Activated naive CD8-positive, alpha-beta T cell treated with anti-CD3 and anti-CD28 coated beads for 36 hours (primary cell): ENCODE results near the gene PRRX2. TPM values are rescaled to one million over a fixed set of nuclear protein-coding genes. Genes with fewer than 3 reads are reported as not detected.
"Not testable (repeated sequence)": the region's sequence is repeated elsewhere in the genome, so short reads cannot be mapped to it uniquely, and the experiment has no call there.

ENCODE experiments used
- DNase-seq: peaks from one replicate; pipeline ENCODE4 v3.0.0; 2021
- H3K27ac Mint-ChIP-seq: one replicate; pipeline ENCODE4 v1.8.0; 2022; ENCODE audit warnings: mild to moderate bottlenecking, moderate library complexity, mixed read lengths
- H3K27me3 Mint-ChIP-seq: one replicate; pipeline ENCODE4 v1.8.0; 2022; ENCODE audit warnings: mild to moderate bottlenecking, mixed read lengths
- H3K36me3 Mint-ChIP-seq: one replicate; pipeline ENCODE4 v1.8.0; 2021; ENCODE audit warnings: mild to moderate bottlenecking, mixed read lengths
- H3K4me1 Mint-ChIP-seq: one replicate; pipeline ENCODE4 v1.8.0; 2021; ENCODE audit warnings: mixed read lengths
- H3K4me3 Mint-ChIP-seq: one replicate; pipeline ENCODE4 v1.8.0; 2022; ENCODE audit warnings: mild to moderate bottlenecking, moderate library complexity, mixed read lengths
- H3K9me3 Mint-ChIP-seq: one replicate; pipeline ENCODE4 v1.8.0; 2022; ENCODE audit warnings: mixed read lengths
- total RNA-seq, 2 experiments: library from RNA; stranded (reverse); gene quantifications; one replicate each; pipeline ENCODE4 v1.2.3, GENCODE V29; 2021

The PRRX2 gene
- total RNA-seq, 2 experiments from 2014 or later, result 0.66 to 0.76 TPM

- H3K9me3 Mint-ChIP-seq, result no peaks in the 10 kb centered on the region
- no peak overlapping the region for H3K4me3 Mint-ChIP-seq
- peaks cover 13% of the 10 kb centered on the region for H3K4me1 Mint-ChIP-seq
- H3K27me3 Mint-ChIP-seq, result peaks cover 13% of the 10 kb centered on the region
- H3K36me3 Mint-ChIP-seq, result no peaks in the 10 kb centered on the region
- H3K27ac Mint-ChIP-seq, result no peak overlapping the region
- DNase-seq, result no peak
Measured at GRCh38 chr9:129751841-129752801, 86.7 kb downstream of the PRRX2 start.

GRCh38 chr9:129752900-129753729 lies 87.7 kb downstream of the PRRX2 start, which contains the start of gene PTGES:
TSS of gene PTGES (minus strand) at chr9:129753042. CDS start at chr9:129753012, 30 bp downstream.
- Mint-ChIP-seq H3K4me3 (peak within 1 kb of the TSS; percentile 14), H3K27me3 (peaks cover 13% of the 10 kb centered on the region), H3K36me3 (no peaks in the 10 kb centered on the region), H3K9me3 (no peaks in the 10 kb centered on the region), H3K27ac (no peak within 1 kb of the TSS), H3K4me1 (peaks cover 20% of the 10 kb centered on the region)
- DNase-seq, result peak; percentile 76

- Mint-ChIP-seq H3K4me1 (peaks cover 18% of the 10 kb centered on the region), H3K27ac (no peak overlapping the region), H3K9me3 (no peaks in the 10 kb centered on the region), H3K27me3 (peaks cover 16% of the 10 kb centered on the region), H3K36me3 (no peaks in the 10 kb centered on the region), H3K4me3 (no peak overlapping the region)
- no peak for DNase-seq
Measured at GRCh38 chr9:129755151-129755550, 89.7 kb downstream of the PRRX2 start.

DNA sequence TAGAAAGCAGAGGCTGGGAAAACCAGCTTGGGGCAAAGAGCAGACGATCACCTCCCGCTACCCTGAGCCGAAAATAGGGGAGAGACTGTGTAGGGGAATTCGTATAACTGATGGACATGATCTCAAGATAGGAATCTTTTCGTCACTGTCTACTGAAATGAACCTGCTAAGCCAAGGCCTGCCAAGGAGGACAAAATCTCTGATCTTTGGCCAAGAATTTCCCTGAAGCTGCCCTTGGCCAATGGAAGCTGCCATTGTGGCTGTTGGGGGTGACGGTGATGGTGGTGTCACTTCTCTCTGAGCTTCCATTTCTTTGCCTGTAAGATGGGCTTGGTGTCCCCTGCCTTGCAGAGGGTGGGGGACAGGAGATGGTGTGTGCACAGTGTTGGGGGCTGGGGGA lies 90.7 kb downstream of the PRRX2 start:
- Mint-ChIP-seq H3K4me3 (no peak overlapping the region), H3K4me1 (peaks cover 18% of the 10 kb centered on the region), H3K27ac (no peak overlapping the region), H3K36me3 (no peaks in the 10 kb centered on the region), H3K27me3 (peaks cover 16% of the 10 kb centered on the region), H3K9me3 (no peaks in the 10 kb centered on the region)
- DNase-seq, result no peak

DNA sequence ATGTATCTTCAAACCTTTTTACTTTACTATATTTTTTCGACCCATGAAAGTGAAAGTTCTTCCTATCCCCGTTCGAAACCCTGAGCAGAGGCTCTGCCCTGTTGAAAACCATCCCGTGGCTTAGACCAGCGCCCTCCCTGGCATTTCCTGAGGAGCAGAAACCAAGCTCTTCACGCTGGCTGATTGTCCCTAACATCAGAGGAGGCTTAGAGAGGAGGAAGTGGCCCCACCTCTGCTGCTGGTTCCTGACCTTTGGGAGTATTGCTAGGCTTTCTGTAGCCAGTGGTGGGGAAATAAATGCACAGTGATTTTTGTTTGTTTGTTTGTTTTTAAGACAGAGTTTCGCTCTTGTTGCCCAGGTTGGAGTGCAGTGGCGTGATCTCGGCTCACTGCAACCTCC lies 91.6 kb downstream of the PRRX2 start:
- H3K4me1 Mint-ChIP-seq, result peaks cover 18% of the 10 kb centered on the region
- H3K36me3 Mint-ChIP-seq, result no peaks in the 10 kb centered on the region
- no peaks in the 10 kb centered on the region for H3K9me3 Mint-ChIP-seq
- DNase-seq, result no peak
- H3K27me3 Mint-ChIP-seq, result peaks cover 16% of the 10 kb centered on the region
- no peak overlapping the region for H3K27ac Mint-ChIP-seq
- no peak overlapping the region for H3K4me3 Mint-ChIP-seq

GRCh38 chr9:129759319-129759718 lies 93.9 kb downstream of the PRRX2 start:
- H3K4me1 Mint-ChIP-seq, result peaks cover 9% of the 10 kb centered on the region
- no peaks in the 10 kb centered on the region for H3K36me3 Mint-ChIP-seq
- H3K9me3 Mint-ChIP-seq, result no peaks in the 10 kb centered on the region
- peaks cover 3% of the 10 kb centered on the region for H3K27me3 Mint-ChIP-seq
- no peak overlapping the region for H3K4me3 Mint-ChIP-seq
- DNase-seq, result no peak
- H3K27ac Mint-ChIP-seq, result no peak overlapping the region

DNA sequence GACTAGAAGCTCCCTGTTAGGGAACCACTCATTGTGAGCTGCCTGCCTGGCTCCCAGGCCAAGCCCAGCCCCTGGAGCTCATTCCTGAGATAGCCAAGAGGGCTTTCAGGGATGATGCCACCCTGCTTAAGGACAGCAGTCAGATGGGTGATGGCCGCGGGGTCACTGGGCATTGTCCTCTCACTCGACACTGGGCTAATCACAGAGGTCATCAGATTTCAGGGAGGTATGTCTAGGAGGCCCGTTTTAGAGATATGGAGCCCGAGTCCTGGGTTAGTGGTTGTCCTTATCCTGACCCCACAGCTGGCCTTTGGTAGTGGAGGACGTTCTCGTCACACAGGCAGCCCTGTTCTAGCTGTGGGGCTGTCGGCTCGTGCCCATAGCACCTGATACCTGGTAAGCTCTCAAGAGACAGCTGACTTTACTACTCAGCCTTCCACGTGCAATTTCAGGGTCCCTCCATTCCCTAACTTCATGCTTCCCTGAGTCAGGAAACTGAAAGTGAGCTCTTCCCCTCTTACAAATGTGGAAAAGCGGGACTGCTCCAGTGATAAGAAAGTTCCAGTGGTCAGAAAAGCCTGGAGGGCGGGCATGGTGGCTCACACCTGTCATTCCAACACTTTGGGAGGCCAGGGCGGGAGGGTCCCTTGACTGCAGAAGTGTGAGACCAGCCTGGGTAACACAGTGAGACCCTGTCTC lies 94.5 kb downstream of the PRRX2 start:
- H3K9me3 Mint-ChIP-seq, result no peaks in the 10 kb centered on the region
- DNase-seq, result no peak
- peaks cover 3% of the 10 kb centered on the region for H3K27me3 Mint-ChIP-seq
- peaks cover 9% of the 10 kb centered on the region for H3K4me1 Mint-ChIP-seq
- no peak overlapping the region for H3K27ac Mint-ChIP-seq
- no peak overlapping the region for H3K4me3 Mint-ChIP-seq
- no peaks in the 10 kb centered on the region for H3K36me3 Mint-ChIP-seq

DNA sequence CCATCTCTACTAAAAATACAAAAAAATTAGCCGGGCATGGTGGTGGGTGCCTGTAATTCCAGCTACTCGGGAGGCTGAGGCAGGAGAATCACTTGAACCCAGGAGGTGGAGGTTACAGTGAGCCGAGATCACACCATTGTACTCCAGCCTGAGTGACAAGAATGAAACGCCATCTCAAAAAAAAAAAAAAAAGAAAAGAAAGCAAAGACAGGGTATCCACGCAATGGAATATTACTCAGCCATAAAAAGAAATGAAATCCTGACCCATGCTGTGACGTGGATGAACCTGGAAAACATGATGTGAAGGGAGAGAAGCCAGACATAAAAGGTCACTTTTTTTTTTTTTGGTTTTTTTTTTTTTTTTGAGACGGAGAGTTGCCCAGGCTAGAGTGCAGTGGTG lies 95.3 kb downstream of the PRRX2 start:
- not testable (repeated sequence) for H3K36me3 Mint-ChIP-seq, DNase-seq, H3K9me3 Mint-ChIP-seq, H3K27ac Mint-ChIP-seq, H3K27me3 Mint-ChIP-seq, H3K4me1 Mint-ChIP-seq, H3K4me3 Mint-ChIP-seq

DNA sequence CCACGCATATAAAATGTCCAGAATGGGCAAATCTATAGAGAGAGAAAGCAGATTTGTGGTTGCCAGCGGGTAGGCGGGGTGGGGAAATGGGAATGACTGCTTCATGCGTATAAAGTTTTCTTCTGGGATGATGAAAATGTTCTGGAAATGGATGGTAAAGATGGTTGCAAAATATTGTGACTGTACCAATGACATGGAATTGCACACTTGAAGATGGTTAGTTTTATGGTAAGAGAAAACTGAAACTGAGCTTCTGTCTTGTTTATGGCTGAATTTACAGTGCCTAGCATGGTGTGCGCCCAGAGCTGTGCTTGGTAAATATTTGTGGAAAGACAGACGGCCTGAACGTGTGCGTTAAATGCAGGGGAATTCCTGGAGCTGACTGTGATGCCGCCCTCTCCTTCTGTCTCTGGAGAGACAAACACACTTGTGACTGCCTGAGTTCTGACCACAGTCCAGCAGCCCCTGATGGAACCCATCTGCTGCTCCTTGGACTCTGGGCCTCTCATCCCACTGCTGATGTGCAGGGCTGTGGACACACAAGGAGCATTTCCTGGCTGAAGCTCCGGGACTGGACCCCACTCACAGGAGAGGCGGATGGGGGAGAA lies 96.0 kb downstream of the PRRX2 start:
- Mint-ChIP-seq H3K27me3 (peaks cover 3% of the 10 kb centered on the region), H3K9me3 (no peaks in the 10 kb centered on the region), H3K4me3 (no peak overlapping the region), H3K27ac (no peak overlapping the region), H3K36me3 (no peaks in the 10 kb centered on the region), H3K4me1 (peaks cover 9% of the 10 kb centered on the region)
- no peak for DNase-seq

GRCh38 chr9:129761901-129762369 lies 96.5 kb downstream of the PRRX2 start:
- H3K4me3 Mint-ChIP-seq, result no peak overlapping the region
- no peaks in the 10 kb centered on the region for H3K36me3 Mint-ChIP-seq
- H3K4me1 Mint-ChIP-seq, result peaks cover 9% of the 10 kb centered on the region
- peaks cover 3% of the 10 kb centered on the region for H3K27me3 Mint-ChIP-seq
- DNase-seq, result no peak
- H3K27ac Mint-ChIP-seq, result no peak overlapping the region
- H3K9me3 Mint-ChIP-seq, result no peaks in the 10 kb centered on the region

- not testable (repeated sequence) for H3K4me1 Mint-ChIP-seq, H3K9me3 Mint-ChIP-seq, H3K4me3 Mint-ChIP-seq, H3K27ac Mint-ChIP-seq, DNase-seq, H3K27me3 Mint-ChIP-seq, H3K36me3 Mint-ChIP-seq
Measured at GRCh38 chr9:129762370-129762984, 97.0 kb downstream of the PRRX2 start.

DNA sequence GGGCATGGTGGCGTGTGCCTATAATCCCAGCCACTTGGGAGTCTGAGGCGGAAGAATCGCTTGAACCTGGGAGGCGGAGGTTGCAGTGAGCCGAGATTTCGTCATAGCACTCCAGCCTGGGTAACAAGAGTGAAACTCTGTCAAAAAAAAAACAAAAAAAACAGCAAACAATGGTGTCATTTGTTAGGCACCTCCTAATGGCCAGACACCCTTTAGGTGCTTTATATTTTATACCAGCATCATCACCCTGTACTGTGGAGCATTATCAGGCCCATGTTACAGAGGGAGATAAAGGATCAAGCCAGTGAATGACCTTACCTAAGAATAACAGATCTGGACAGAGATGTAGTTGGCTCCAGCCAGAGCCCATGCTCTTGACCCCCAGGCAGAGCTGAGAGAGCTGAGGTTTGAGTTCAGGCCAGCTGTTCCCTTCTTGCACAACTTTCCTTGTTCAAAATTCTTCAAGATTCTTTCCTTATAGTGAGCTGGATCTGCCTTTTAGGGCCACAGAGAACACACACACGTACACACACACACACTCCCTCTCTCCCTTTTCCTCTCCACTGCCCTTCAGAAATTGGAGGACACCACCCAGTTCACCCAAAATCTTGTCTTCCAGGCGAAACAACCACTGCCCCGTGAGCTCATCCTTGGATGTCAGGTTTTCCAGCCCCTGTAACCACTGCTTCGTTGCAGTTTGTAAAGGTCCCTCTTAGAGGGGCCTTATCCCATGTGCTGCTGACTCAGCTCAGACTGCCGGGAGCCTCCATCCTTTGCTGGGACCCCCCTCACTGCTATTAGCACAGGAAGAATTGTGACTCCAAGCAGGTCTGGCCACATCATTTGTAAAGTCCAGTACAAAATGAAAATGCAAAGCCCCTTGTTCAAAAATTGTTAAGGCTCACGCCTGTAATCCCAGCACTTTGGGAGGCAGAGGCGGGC lies 97.8 kb downstream of the PRRX2 start:
- H3K9me3 Mint-ChIP-seq, result no peaks in the 10 kb centered on the region
- H3K27ac Mint-ChIP-seq, result no peak overlapping the region
- H3K4me3 Mint-ChIP-seq, result no peak overlapping the region
- H3K4me1 Mint-ChIP-seq, result no peaks in the 10 kb centered on the region
- no peaks in the 10 kb centered on the region for H3K36me3 Mint-ChIP-seq
- DNase-seq, result no peak
- H3K27me3 Mint-ChIP-seq, result peaks cover 3% of the 10 kb centered on the region

DNA sequence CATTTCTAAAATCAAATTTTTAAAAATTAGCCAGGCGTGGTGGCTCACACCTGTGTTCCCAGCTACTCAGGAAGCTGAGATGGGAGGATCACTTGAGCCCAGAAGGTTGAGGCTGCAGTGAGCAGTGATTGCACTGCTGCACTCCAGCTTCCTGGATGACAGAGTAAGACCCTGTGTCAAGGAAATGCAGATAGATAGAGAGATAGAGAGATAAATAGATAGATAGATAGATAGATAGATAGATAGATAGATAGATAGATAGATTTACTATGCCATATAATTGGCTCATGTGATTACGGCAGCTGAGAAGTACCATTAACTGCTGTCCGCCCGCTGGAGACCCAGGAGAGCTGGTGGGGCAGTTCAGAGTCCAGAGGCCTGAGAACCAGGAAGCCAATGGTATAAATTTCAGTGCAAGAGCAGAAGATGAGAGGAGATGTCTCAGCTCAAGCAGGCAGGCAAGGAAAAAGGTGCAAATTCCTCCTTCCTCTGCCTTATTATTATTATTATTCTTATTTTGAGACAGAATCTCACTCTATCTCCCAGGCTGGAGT lies 100.4 kb downstream of the PRRX2 start:
- Mint-ChIP-seq H3K36me3 (no peaks in the 10 kb centered on the region), H3K4me3 (no peak overlapping the region), H3K4me1 (no peaks in the 10 kb centered on the region), H3K9me3 (no peaks in the 10 kb centered on the region), H3K27me3 (no peaks in the 10 kb centered on the region), H3K27ac (no peak overlapping the region)
- no peak for DNase-seq
